MCF 10A (cell line): ENCODE data around the gene MVB12B. TPM values are rescaled to one million over a fixed set of nuclear protein-coding genes. Genes with fewer than 3 reads are reported as not detected.

Source experiments
- BruUV-seq: library from RNA; stranded (reverse); fragments of 400-500 nt; replicated peaks from 2 replicates; lab custom pipeline; 2021; lab: Mats Ljungman, UMichigan
- CTCF ChIA-PET: fragments of 300-600 bp; sonication (Branson Sonifier 250); formaldehyde crosslinking; extraction: SDS; loops from one replicate; lab custom pipeline; 2021; ENCODE audit warnings: antibody characterized with exemption, inconsistent platforms; lab: Yijun Ruan, JAX
- POLR2A ChIA-PET: fragments of 300-600, 350-650 bp; sonication (Branson Sonifier 250); formaldehyde crosslinking; extraction: SDS; loops from one replicate; lab custom pipeline; 2020; ENCODE audit warnings: antibody characterized with exemption, inconsistent platforms; lab: Yijun Ruan, JAX
- DNase-seq: peaks from one replicate; pipeline ENCODE4 v3.0.0-alpha.2; 2018; ENCODE audit not compliant: unreplicated experiment
- H3K27ac Mint-ChIP-seq: one replicate; pipeline ENCODE4 v1.8.0; 2022; ENCODE audit warnings: mild to moderate bottlenecking, low read depth, mixed read lengths; ENCODE audit not compliant: unreplicated experiment
- H3K27me3 Mint-ChIP-seq: one replicate; pipeline ENCODE4 v1.8.0; 2022; ENCODE audit warnings: mixed read lengths; ENCODE audit not compliant: insufficient read depth, unreplicated experiment
- H3K36me3 Mint-ChIP-seq: one replicate; pipeline ENCODE4 v1.8.0; 2022; ENCODE audit warnings: mild to moderate bottlenecking, moderate library complexity, mixed read lengths; ENCODE audit not compliant: insufficient read depth, unreplicated experiment
- H3K4me1 Mint-ChIP-seq: one replicate; pipeline ENCODE4 v1.8.0; 2022; ENCODE audit warnings: mixed read lengths; ENCODE audit not compliant: insufficient read depth, unreplicated experiment
- H3K4me3 Mint-ChIP-seq: one replicate; pipeline ENCODE4 v1.8.0; 2022; ENCODE audit warnings: mild to moderate bottlenecking, moderate library complexity, mixed read lengths; ENCODE audit not compliant: unreplicated experiment
- H3K9me3 Mint-ChIP-seq: one replicate; pipeline ENCODE4 v1.8.0; 2022; ENCODE audit warnings: mixed read lengths; ENCODE audit not compliant: unreplicated experiment
- CTCF ChIP-seq: fragments of 200-600 bp; IDR thresholded peaks from one replicate; pipeline ENCODE4 v1.8.0; 2022; ENCODE audit warnings: antibody characterized with exemption, mild to moderate bottlenecking; ENCODE audit not compliant: unreplicated experiment
- intact Hi-C: fragments of 100-400 bp; cut with micrococcal nuclease; formaldehyde crosslinking; loops from 2 replicates; pipeline ENCODE4 v1.14.1; 2022
- total RNA-seq: library from RNA; stranded (reverse); gene quantifications from 2 replicates; pipeline ENCODE4 v1.2.3, GENCODE V29; 2022

MVB12B gene
- total RNA-seq, 1 experiment from 2014 or later = 5.5 TPM

- Mint-ChIP-seq H3K4me3 (no peak overlapping the region), H3K36me3 (no peaks in the 10 kb centered on the region), H3K27me3 (no peaks in the 10 kb centered on the region), H3K4me1 (peaks cover 4% of the 10 kb centered on the region), H3K27ac (no peak overlapping the region), H3K9me3 (no peaks in the 10 kb centered on the region)
- TF ChIP-seq CTCF = no peak
- DNase-seq = no peak
- intact Hi-C loops = no loop called here
- CTCF ChIA-PET = interaction anchor here (1.7 kb wide), 1 partner anchor 64 kb away, joined by 5 read pairs; no protein-coding TSS in a partner anchor
- BruUV-seq = no TSS peak
- POLR2A ChIA-PET = interaction anchor here (1.1 kb wide), 1 partner anchor 16 kb away, joined by 4 read pairs; no protein-coding TSS in a partner anchor
Observed at GRCh38 chr9:126334721-126335621, 8.3 kb downstream of the MVB12B start.

DNA sequence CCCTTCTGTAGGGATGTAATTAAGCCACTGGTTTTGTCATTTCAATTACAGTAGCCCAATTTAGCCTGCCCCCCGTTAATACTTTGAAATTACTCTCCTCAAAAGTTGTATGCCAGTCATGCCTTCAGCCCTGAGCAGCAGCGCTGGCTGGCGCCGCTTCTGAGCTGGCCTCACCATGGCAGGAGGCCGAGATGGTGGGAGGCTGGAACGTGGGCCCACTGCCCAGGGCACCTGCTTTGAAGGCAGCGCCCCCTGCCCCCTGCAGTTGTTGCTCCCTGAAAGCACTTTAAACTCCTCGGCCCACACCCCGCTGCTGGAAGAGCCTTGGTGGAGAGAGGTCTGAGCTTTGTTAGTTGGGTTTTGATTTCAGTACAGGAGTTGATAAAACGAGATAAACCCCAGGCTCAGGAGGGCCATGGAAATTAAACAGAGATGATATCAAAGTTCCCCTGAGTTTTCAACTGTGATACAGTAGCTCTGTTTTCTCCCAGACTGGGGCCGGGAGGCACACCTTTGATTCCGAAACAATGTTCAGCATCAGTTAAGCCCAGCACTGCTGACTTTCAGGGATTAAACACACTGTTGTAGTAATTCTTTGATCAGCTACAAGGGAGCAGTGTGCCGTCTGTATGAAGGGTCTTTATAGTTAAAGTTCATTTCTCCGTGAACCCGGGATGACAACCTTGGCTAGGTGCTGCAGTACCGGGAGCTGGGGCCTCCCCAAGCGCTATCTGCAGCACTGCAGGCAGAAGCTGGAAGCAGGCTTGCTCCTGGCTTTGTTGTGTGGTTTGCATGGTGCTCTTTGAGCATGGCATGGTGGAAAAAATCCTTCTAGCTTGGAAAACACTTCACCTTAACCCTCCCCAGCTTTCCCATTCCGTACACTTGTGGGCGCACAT lies 9.5 kb downstream of the MVB12B start:
- no peaks in the 10 kb centered on the region for H3K9me3 Mint-ChIP-seq
- intact Hi-C loops = no loop called here
- H3K4me3 Mint-ChIP-seq = no peak overlapping the region
- no peak overlapping the region for H3K27ac Mint-ChIP-seq
- H3K27me3 Mint-ChIP-seq = no peaks in the 10 kb centered on the region
- CTCF ChIA-PET = interaction anchor here (0.6 to 1.7 kb wide), 3 partner anchors 10 to 146 kb away, joined by 3 to 5 read pairs (median 4); no protein-coding TSS in a partner anchor
- POLR2A ChIA-PET = interaction anchor here (1.1 kb wide), 1 partner anchor 15 kb away, joined by 4 read pairs; no protein-coding TSS in a partner anchor
- BruUV-seq = no TSS peak
- peaks cover 4% of the 10 kb centered on the region for H3K4me1 Mint-ChIP-seq
- no peaks in the 10 kb centered on the region for H3K36me3 Mint-ChIP-seq
- no peak for DNase-seq
- TF ChIP-seq CTCF = no peak

DNA sequence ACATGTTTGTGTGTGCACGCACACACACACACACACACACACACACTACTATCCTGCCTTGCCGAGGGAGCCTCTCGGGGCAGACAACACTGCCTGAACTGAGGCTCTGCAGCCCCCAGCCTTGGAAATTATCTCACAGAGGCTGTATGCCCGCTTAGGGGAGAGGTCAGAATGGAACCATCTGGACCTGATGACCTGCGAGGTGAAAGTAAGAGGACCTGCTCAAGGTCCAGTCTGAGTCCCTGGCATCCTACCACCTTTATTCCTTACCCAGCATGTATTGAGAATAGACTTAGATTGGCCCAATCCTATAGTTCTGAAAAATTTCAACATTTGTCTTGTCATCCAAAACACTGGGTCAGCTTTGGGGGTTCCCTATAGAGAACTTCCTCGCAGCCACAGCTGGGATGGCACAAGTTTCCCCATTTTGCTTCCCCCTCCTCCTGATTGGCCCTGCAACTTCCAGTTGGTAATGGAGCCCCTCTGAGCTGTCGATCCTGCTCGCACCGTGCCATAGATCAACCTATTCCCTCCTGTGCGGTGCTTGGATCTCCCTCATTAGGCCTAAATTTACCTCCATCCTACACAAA lies 10.2 kb downstream of the MVB12B start:
- no peak for TF ChIP-seq CTCF
- H3K36me3 Mint-ChIP-seq = no peaks in the 10 kb centered on the region
- no peak overlapping the region for H3K4me3 Mint-ChIP-seq
- no peak overlapping the region for H3K27ac Mint-ChIP-seq
- peaks cover 4% of the 10 kb centered on the region for H3K4me1 Mint-ChIP-seq
- intact Hi-C loops = no loop called here
- BruUV-seq = no TSS peak
- POLR2A ChIA-PET = no interaction called here
- DNase-seq = no peak
- H3K9me3 Mint-ChIP-seq = no peaks in the 10 kb centered on the region
- CTCF ChIA-PET = interaction anchor here (0.6 to 0.7 kb wide), 2 partner anchors 11 to 147 kb away, joined by 3 to 4 read pairs; no protein-coding TSS in a partner anchor
- no peaks in the 10 kb centered on the region for H3K27me3 Mint-ChIP-seq
